Measurements from ENCODE around the gene GJD4. TPM values are rescaled to one million over a fixed set of nuclear protein-coding genes. Genes with fewer than 3 reads are reported as not detected.

GJD4 gene
- total and polyA plus RNA-seq, 10 of the 15 experiments (the other 5 are each of a cell fraction or from before 2014, with no cell fraction given), result not detected

DNA sequence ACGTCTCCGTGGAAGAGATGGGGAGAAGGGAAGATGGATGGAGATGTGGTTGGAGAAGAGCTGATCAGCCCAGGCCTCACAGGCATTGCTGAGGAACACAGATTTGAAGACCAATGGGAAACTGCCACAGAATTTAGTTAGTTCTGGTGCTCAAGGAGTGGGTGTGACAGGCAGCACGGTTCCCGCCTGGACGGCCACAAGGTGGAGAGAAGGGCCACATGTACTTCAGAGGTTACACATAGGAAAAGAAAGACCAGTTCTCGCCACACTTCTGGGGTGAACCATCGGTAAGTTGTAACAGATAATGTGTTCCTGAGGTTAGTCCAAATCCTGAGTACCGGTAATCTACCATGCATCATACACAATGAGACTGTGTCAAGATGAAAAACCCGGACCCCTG is 29.5 kb upstream of the GJD4 start (continued):
- TF ChIP-seq MTA3 (IDR thresholded peaks at IDR 0.05; ENCODE audit: borderline replicate concordance, low read length), result no peak

DNA sequence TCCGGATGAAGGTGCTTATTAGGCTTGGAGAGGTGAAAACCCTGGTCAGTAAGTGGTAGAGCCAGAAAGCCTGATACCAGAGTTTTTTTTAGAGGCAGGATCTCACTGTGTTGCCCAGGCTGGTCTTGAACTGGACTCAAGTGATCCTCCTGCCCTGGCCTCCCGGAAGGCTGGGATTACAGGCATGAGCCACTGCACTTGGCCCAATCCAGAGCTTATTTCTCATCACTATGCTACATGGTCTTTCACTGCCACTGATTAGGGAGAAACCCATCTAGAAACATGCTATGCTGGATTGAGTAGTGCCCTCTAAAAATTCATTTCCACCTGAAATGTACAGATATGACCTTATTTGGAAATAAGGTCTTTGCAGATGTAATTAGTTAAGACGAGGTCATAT is 28.4 kb upstream of the GJD4 start:
- POLR2A ChIA-PET, result no interaction called here
- Histone ChIP-seq H2AFZ (ENCODE audit: control insufficient read depth, low read depth, low read length) (no peak overlapping the region), H3K27me3 (replicated peaks in 1 of 2; ENCODE audit: control insufficient read depth in 2 of 2, insufficient read depth in 2 of 2, low read length in 1 of 2) (no peaks in the 10 kb centered on the region), H3K27ac (ENCODE audit: control insufficient read depth, insufficient read depth) (no peak overlapping the region), H3K4me2 (ENCODE audit: control insufficient read depth, insufficient read depth) (no peak overlapping the region), H3K9me3 (replicated peaks; ENCODE audit: control insufficient read depth, insufficient read depth, low read length) (no peaks in the 10 kb centered on the region), H3K4me3 (no peak overlapping the region), H3K79me2 (ENCODE audit: control insufficient read depth, insufficient read depth, low read length) (no peaks in the 10 kb centered on the region), H3K4me1 (ENCODE audit: control insufficient read depth, insufficient read depth, low read length) (no peaks in the 10 kb centered on the region), H4K20me1 (ENCODE audit: control insufficient read depth, insufficient read depth) (no peaks in the 10 kb centered on the region), H3K9ac (ENCODE audit: control insufficient read depth, insufficient read depth, low read length) (no peak overlapping the region), H3K36me3 (ENCODE audit: control insufficient read depth in 2 of 2, insufficient read depth in 2 of 2, low read length in 1 of 2) (no peaks in the 10 kb centered on the region; a peak in 1 of 4 replicates)
- in situ Hi-C loops (cut with MboI) (no loop called here), intact Hi-C loops (cut with micrococcal nuclease; ENCODE audit: unreplicated experiment) (no loop called here)
- ATAC-seq (no peak), DNase-seq (ENCODE audit: low read depth, low spot score) (no peak), FAIRE-seq (no peak)
- SMC1A ChIA-PET (ENCODE audit: uncharacterized antibody, unreplicated experiment), result interaction anchor here (0.8 kb wide), 1 partner anchor 14 kb away, joined by 3 read pairs; no protein-coding TSS in a partner anchor
- BruUV-seq (replicated peaks), result no TSS peak
- 100% methylated on average over 3 of the region's 3 CpGs for WGBS (ENCODE audit: insufficient coverage, insufficient replicate concordance, low lambda C conversion rate, missing lambda C conversion rate)
- RAD21 ChIA-PET (ENCODE audit: unreplicated experiment), result no interaction called here
- CTCF ChIA-PET, result interaction anchor here (6.5 kb wide), 1 partner anchor 13 kb away, joined by 35 read pairs; no protein-coding TSS in a partner anchor
- TF ChIP-seq STAT3 (IDR thresholded peaks at IDR 0.05; ENCODE audit: low read depth, low read length) (no peak), DPF2 (IDR thresholded peaks at IDR 0.05) (no peak), ZNF384 (IDR thresholded peaks at IDR 0.05; ENCODE audit: borderline replicate concordance, low read depth, low read length) (no peak)
- TF ChIP-seq, protein P1, sequence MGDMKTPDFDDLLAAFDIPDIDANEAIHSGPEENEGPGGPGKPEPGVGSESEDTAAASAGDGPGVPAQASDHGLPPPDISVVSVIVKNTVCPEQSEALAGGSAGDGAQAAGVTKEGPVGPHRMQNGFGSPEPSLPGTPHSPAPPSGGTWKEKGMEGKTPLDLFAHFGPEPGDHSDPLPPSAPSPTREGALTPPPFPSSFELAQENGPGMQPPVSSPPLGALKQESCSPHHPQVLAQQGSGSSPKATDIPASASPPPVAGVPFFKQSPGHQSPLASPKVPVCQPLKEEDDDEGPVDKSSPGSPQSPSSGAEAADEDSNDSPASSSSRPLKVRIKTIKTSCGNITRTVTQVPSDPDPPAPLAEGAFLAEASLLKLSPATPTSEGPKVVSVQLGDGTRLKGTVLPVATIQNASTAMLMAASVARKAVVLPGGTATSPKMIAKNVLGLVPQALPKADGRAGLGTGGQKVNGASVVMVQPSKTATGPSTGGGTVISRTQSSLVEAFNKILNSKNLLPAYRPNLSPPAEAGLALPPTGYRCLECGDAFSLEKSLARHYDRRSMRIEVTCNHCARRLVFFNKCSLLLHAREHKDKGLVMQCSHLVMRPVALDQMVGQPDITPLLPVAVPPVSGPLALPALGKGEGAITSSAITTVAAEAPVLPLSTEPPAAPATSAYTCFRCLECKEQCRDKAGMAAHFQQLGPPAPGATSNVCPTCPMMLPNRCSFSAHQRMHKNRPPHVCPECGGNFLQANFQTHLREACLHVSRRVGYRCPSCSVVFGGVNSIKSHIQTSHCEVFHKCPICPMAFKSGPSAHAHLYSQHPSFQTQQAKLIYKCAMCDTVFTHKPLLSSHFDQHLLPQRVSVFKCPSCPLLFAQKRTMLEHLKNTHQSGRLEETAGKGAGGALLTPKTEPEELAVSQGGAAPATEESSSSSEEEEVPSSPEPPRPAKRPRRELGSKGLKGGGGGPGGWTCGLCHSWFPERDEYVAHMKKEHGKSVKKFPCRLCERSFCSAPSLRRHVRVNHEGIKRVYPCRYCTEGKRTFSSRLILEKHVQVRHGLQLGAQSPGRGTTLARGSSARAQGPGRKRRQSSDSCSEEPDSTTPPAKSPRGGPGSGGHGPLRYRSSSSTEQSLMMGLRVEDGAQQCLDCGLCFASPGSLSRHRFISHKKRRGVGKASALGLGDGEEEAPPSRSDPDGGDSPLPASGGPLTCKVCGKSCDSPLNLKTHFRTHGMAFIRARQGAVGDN (IDR thresholded peaks at IDR 0.05), result no peak
- TF ChIP-seq, protein P2, sequence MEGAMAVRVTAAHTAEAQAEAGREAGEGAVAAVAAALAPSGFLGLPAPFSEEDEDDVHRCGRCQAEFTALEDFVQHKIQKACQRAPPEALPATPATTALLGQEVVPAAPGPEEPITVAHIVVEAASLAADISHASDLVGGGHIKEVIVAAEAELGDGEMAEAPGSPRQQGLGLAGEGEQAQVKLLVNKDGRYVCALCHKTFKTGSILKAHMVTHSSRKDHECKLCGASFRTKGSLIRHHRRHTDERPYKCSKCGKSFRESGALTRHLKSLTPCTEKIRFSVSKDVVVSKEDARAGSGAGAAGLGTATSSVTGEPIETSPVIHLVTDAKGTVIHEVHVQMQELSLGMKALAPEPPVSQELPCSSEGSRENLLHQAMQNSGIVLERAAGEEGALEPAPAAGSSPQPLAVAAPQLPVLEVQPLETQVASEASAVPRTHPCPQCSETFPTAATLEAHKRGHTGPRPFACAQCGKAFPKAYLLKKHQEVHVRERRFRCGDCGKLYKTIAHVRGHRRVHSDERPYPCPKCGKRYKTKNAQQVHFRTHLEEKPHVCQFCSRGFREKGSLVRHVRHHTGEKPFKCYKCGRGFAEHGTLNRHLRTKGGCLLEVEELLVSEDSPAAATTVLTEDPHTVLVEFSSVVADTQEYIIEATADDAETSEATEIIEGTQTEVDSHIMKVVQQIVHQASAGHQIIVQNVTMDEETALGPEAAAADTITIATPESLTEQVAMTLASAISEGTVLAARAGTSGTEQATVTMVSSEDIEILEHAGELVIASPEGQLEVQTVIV (IDR thresholded peaks at IDR 0.05; ENCODE audit: borderline replicate concordance, partially characterized antibody), result no peak
